Measurements from ENCODE around the gene C19orf38.

The C19orf38 gene

GRCh38 chr19:10911579-10912363, 63.6 kb downstream of the C19orf38 start:
- no peak for DNase-seq (ENCODE audit: low spot score)

GRCh38 chr19:10912619-10913018, 64.4 kb downstream of the C19orf38 start:
- no peak for DNase-seq (ENCODE audit: low spot score)

- no peak for DNase-seq (ENCODE audit: low spot score)
Observed at GRCh38 chr19:10913716-10914340, 65.6 kb downstream of the C19orf38 start.

GRCh38 chr19:10915130-10916091, 67.2 kb downstream of the C19orf38 start:
- DNase-seq (ENCODE audit: low spot score), result no peak

- DNase-seq (ENCODE audit: low spot score), result no peak
Observed at GRCh38 chr19:10916602-10917001, 68.4 kb downstream of the C19orf38 start.

GRCh38 chr19:10918359-10918758, 70.1 kb downstream of the C19orf38 start:
- no peak for DNase-seq (ENCODE audit: low spot score)

Measured in ecto neural progenitor cell (in vitro differentiated cells).